HG02759 (cell line): ENCODE measurements around the gene TM9SF1.

Source experiments
- ATAC-seq: cut with Tn5 transposase; IDR thresholded peaks from one replicate; pipeline ENCODE4 v1.9.1; 2021; ENCODE audit warnings: mild to moderate bottlenecking, moderate library complexity; ENCODE audit not compliant: unreplicated experiment

TM9SF1 gene

GRCh38 chr14:24156840-24157239 is 38.4 kb downstream of the TM9SF1 start:
- no peak for ATAC-seq

DNA sequence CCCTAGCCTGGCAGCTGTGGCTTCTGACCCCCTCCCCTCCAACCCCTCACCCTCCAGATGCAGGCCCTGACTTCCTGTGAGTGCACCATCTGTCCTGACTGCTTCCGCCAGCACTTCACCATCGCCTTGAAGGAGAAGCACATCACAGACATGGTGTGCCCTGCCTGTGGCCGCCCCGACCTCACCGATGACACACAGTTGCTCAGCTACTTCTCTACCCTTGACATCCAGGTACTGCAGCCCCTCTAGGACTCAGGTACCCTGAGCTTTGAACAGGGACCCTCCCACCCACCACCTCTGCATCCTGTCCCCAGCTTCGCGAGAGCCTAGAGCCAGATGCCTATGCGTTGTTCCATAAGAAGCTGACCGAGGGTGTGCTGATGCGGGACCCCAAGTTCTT is 40.1 kb downstream of the TM9SF1 start:
- no peak for ATAC-seq

GRCh38 chr14:24151404-24152080 is 43.7 kb downstream of the TM9SF1 start:
- no peak for ATAC-seq

- ATAC-seq: no peak
These were observed 44.2 kb downstream of the TM9SF1 start for GRCh38 chr14:24150993-24151392.

DNA sequence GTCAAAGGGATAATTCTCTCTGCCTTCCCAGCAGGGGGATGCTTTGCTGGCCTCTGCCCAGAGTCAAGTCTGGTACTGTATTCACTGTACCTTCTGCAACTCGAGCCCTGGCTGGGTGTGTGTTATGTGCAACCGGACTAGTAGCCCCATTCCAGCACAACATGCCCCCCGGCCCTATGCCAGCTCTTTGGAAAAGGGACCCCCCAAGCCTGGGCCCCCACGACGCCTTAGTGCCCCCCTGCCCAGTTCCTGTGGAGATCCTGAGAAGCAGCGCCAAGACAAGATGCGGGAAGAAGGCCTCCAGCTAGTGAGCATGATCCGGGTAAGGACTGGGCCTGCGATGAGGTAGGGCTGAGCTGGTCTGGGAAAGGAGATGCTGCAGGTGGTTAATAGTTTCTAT is 44.7 kb downstream of the TM9SF1 start:
- ATAC-seq: no peak

GRCh38 chr14:24150061-24150460 is 45.2 kb downstream of the TM9SF1 start:
- ATAC-seq: no peak

DNA sequence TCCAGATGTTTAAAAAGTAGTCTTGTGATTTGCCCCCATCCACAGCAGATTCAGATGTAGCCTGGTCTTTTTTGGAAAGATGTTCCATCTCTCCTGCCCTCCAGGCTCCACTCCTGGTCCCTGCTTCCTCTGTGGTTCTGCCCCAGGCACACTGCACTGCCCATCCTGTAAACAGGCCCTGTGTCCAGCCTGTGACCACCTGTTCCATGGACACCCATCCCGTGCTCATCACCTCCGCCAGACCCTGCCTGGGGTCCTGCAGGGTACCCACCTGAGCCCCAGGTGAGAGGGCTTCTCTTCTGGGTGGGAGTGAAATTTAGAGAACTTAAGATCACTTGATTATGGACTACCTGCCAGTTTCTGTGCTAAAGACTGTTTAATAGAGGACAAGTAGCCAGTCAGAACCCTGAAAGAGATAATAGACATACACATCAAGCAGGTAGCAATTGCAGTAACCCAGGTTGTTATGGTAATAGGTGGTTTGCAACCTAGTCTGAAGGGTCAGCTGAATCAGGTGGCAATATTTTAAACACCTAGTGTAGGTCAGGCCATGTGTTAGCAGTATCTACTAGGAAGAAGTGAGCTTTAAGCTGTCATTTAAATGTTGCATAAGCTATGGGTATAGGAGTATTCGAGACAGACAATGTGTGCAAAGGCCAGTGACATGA is 45.8 kb downstream of the TM9SF1 start:
- no peak for ATAC-seq

DNA sequence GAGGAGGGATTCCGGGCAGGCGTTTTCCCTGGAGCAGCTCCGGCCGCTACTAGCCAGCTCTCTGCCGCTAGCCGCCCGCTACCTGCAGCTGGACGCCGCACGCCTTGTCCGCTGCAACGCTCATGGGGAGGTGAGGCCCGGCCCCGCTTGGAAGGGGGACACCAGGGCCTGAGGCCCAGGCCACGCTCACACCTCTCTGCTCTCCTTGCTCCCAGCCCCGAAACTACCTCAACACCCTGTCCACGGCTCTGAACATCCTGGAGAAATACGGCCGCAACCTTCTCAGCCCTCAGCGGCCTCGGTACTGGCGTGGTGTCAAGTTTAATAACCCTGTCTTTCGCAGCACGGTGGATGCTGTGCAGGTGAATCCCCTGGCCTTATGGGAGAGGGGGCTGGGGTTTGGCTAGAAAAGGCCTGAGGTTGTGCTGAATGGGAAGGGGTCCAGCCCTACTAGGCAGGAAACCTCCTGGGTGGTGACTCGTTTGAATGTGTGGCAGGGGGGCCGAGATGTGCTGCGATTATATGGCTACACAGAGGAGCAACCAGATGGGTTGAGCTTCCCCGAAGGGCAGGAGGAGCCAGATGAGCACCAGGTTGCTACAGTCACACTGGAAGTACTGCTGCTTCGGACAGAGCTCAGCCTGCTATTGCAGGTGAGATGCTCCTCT is 47.3 kb downstream of the TM9SF1 start:
- ATAC-seq: no peak

DNA sequence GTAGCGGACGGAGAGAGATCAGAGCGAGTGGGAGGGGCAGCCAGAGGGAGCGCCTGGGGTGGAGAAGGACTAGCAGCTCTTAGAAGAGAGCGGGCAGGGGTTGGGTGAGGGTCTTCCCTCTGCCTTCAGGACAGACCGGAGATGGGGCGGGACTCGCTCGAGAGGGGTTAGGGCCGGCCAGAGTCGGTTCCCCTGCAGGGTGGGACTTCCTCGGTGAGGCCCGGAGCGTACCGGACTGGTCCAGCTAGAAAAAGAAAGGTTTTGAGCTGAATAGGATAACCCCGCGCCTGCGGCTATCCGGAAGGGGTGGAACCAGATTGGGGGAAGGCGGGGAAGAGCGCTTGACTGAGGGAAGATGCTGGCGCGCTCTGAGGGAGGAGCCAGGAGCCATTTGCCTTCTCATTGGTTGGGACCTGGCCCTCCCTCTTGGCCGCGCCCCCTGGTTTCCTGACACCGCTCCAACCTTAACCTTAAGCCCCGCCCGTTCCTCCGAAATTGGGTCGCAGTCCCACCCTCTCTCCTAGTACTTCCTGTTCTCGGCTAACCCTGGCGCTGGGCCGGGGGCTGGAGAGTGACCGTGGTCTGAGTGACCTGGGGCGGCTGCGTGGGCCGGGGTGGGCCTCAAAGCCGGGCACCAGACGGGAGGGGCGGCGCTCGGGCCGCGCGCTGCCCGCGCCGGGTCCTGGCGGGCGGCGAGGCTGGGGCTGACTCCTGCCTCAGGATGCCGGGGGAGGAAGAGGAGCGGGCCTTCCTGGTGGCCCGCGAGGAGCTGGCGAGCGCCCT is 48.1 kb downstream of the TM9SF1 start, which contains the start of gene RNF31:
Gene RNF31 (plus strand): TSS at position 521 of the 783 bp plus-strand sequence. CDS start 201 bp downstream, at position 722.
- ATAC-seq: peak; percentile 86

DNA sequence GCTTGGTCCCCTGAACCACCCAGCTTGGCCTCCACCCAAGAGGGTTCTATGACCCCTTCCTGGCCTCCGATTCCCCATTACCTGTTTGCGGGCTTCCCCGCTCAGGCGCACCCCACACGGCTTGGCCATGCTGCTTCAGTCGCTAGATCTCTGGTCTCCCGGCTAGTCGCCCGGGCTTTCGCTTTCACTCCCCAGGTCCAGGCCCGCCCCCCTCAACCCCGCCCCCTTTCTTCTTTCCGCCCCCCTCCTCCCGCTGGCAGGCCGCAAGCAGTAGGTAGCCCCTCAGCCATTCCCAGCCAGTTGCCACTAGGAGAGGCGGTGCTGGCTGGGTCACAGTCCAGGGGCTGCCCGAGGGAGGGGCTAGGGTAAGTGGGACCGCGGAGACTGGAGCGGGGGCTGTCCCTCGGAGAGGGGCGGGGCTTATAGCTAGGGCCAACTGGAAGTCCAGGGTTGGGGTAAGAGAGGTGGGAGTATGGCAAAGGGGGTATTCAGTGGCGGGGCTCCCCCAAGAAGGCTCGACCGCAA is 48.7 kb downstream of the TM9SF1 start, which contains the start of gene PSME2:
Gene PSME2 (minus strand): TSS at position 158 of the 525 bp plus-strand sequence. CDS start 29 bp downstream, at position 129.
- ATAC-seq: peak; percentile 58

DNA sequence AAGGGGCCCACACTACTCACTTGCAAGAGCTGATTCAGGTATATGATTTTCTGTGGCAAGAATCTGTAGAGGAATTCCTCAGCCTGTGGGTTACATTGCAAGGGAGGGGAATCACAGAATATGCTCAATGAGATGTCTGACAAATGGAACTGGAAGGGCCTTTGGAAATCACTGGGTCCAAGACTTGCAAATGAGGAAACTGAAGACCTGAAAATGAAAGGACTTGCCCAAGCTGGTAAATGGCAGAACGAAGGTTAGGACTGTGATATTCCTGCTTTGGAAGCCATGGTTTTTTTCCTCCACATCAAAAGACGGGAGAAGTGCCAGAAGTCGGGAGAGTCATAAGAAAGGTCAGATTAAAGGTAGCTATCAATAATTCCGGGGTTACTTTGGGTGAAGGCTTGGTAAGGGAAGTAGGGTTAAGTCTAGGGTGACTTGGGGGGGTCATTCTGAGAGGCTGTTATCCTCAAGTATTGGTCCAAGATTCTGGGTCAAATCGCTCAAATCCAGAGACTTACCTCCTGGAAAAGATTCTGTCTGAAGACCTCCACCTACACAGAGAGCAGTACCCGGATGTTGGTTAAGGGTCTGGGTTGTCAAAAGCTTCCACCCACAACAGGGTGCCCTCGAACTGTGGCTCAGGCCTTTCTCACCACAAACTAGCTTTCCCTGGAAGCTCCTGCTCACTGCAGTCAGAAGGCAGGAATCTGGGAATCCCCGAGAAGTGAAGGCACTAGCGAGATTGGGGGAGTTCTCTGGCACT is 49.4 kb downstream of the TM9SF1 start:
- no peak for ATAC-seq

DNA sequence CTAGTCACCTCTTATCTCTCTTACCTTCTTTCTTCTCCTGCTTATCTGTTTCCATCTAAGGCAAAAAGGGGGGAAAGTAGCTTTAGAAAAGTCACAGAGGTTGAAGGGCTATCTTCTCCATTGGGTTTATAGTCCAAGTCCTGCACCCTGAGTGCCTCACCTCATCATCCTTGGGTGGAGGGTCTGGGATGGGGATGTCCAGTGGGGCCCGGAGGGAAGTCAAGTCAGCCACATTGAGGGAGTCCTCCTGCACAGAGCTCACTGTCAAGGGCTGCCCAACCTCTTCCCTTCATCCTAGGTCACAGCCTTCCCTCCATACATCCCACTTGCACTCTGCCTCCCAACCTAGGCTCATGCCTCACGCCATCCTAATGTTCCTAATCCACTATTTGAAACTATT is 50.0 kb downstream of the TM9SF1 start:
- ATAC-seq: no peak

DNA sequence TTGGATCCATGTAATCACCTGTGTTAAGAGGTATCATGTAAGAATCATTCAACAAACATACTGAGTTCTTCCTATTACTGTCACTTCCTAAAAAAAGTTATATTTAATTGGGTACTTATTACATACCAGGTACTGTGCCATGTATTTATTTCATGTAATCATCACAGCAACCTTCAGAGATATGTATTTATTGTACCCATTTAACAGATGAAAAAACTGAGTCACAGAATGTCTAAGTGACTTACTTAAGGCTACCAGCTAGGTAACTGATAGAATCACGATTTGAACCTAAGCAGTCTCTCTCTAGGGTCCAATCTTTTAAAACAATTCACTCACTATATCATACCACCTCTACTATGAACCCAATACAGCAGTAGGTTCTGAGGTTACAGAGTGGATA is 50.8 kb downstream of the TM9SF1 start:
- ATAC-seq: no peak

- ATAC-seq: no peak
These were observed 51.7 kb downstream of the TM9SF1 start for GRCh38 chr14:24143511-24143910.

- peak; percentile 89 for ATAC-seq
These were observed 54.0 kb downstream of the TM9SF1 start, which contains the start of gene EMC9 for GRCh38 chr14:24141097-24141880. EMC9 (minus strand) TSS chr14:24141591; CDS start chr14:24141304, 287 bp downstream.

DNA sequence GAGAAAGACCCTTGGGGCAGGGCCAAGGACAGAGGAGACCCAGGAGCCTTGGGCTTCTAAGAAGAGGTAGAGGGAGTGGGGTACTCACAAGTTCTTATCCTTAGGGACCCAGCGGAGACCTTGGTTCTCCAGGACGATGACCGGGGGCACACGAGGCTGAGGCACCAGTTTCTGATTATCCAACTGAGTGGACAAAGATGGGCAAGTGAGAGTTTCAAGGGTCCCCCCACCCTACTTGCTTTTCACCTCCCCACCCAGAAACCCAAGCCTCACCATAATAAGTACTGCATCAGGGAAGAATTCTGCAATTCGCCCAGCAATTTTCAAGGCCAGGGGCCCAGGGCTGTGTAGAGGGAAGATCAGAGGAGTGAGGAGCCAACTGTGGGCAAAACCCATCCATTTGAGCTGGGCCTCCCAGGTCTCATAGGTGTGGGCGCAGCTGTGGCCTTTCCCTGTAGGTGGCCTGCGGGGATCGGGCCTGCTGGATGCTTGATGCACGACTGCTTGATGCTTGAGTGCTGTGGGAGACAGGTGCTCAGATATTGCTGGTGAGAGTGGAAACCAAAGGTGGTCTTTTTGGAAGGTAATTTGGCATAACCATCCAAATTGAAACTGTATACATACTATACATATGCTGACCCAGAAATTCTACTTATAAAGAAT is 55.8 kb downstream of the TM9SF1 start:
- ATAC-seq: no peak
